Muscle of back (tissue), 11 donors: ENCODE results near the gene CNMD. TPM values are rescaled to one million over a fixed set of nuclear protein-coding genes. Genes with fewer than 3 reads are reported as not detected.
"Not testable (repeated sequence)": the region's sequence is repeated elsewhere in the genome, so short reads cannot be mapped to it uniquely, and the experiment has no call there.

Experiments used
- DNase-seq, 3 donors: peaks; one replicate each; pipeline versions ENCODE4 v3.0.0 to v3.0.0-alpha.2; 2013
- polyA plus RNA-seq, 10 donors: library from polyadenylated mRNA; unstranded; fragments of 120-200 nt; gene quantifications; one replicate each; pipeline ENCODE4 v1.2.1, GENCODE V29; 2013; ENCODE audit not compliant: insufficient read length in 10 of 10

Gene CNMD
- polyA plus RNA-seq, 10 donors: 0.44 to 1.4 (median 0.95) TPM

DNA sequence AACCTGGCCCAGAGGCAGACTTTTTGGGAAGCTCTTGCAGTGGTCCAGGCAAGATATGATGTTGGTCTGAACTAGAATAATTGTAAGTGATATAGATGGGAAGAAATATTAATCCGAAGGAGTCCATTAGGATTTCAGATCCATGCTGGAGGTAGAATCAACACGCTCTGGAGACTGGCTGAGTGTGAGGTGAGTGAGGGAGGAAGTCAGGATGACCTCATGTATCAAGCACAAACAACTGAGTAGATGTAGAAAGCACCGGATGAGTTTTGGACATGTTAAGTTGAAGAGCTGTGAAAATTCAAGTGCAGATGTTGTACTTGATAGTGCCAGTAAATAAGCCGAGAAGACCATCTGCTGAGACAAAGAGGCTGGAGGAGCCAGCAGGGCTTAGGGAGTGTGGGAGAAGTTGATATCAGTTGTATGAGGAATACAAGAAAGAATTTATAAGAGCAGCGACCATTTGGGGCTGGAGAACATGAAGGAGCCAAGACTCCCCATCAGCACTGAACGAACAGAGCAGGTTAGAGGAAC, 5.3 kb upstream of the CNMD start:
- peak in 2 of 3 donors; percentile 15 to 36 for DNase-seq

DNA sequence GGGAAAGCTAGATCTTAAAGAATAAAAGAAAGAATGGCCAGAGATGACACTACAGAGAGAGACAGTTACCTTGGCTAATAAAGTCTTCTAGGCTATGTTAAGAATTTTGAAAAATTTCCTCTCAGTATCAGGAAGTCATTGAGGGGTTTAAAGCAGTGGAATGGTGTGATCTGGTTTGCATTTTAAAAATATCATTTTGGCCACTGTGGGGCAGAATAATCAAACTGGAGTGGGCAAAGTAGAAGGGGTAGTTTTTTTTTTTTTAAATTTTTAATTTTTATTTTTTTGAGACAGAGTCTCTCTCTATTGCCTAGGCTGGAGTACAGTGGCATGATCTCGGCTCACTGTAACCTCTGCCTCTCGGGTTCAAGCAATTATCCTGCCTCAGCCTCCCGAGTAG, 4.4 kb upstream of the CNMD start:
- DNase-seq: no peak

DNA sequence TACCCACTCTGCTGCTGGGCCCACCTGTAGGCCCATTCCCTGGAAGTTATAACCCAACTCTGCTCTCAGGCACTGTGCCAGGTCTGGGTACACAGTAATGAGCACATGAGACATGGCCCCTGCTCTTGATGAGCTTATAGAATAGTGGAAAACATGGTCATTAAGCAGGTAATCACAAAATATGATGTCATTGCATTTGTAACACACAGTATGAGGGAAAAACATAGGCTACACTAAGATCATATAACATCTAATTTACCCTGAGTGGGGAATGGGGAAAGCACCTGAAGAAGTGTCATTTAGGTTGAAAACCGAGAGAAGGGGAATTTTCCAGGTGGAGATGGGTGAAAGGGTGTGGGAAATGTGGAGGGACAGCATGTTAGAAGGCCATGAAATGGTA, 3.9 kb upstream of the CNMD start:
- no peak for DNase-seq

DNA sequence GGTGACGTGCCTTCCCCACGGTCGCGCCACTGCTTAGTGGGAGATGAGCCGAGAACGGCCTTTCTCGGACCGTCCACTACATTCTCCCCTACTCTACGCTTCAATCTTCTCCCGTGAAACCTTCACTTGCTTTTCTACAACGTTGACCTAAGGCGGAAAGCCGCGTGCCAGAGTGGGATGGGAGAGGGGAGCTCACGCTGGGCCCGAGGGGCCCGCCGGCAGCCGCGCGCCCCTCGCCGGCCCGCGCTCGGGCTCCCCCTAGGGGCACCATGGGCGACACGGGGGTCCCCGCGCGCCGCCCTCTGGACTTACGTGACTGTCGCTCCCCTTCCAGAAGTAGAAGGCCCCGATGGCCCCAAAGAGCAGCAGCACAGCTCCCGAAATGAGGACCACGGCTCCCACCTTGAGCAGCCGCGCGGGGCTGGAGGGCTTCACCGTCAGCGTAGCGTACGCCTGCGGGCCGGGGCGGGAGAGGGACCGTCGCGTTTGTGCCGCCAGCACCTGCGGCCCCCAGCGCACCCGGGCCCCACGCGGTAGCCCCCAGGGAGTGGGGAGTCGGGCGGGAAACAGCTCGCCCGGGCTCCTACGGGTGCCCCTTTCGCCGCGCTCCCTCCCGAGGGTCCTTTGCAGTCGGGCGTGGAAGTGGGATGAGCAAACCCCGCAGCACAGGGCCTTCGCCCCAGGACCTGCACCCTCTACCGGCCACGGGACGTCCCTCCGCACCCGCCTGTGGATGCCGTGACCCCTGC, 727 bp downstream of the CNMD start:
- DNase-seq: peak; percentile 16 to 57 (median 20)

DNA sequence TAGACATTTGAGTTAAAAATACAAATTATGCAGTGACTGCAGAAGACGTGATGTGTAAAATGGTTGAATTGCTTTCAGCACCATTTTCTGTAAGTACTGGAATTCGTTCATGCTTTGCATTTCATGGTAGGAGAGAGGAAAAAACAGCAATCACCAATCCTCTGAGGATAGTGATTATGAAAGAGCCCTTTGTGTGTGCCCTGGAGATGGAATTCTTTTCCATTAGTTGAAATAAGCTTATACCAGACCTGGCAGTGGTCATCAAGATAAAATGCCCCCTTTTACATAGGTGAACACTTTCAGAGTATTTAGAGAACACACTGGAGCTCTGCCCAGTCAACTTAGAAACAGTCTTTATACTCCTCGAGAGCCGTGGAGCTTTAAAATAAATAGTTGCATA, 1.7 kb downstream of the CNMD start:
- peak in 1 of 3 donors; percentile 7 for DNase-seq

DNA sequence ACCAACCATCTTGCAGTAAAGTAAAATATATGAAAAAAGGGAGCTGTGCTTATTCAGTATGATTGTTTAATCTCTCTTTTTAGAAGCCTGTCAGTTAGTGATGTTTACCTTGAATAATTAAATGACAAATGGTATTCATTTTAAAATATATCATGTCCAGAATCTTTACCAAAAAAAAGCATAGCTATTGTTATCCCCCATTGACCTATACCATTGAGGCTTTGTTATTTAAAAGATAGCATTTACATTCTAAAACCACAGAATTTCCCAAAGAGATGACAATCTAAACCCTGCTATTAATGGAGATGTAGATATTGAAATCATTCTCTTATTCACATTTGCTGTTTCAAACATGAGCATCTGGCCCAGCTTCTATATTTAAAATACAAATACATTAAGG, 2.2 kb downstream of the CNMD start:
- no peak for DNase-seq

DNA sequence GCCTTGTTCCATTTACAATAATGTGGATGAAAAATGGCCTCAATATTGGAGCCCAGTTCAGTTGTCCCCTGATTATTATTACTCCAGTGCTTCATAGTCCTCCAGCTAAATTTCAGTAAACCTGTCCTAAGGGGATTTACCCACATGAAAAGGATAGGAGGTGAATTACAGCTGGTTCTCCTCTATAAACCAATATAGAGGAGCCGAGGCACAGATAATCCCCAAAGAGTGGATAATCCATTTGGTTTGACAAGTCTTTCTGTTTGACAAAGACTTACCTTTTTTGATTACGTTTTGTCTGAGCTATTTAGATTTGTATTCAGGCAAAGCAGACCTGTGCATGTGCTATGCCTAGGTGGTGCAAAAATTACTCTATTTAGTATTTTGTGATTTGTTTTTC, 2.7 kb downstream of the CNMD start:
- DNase-seq: no peak

DNA sequence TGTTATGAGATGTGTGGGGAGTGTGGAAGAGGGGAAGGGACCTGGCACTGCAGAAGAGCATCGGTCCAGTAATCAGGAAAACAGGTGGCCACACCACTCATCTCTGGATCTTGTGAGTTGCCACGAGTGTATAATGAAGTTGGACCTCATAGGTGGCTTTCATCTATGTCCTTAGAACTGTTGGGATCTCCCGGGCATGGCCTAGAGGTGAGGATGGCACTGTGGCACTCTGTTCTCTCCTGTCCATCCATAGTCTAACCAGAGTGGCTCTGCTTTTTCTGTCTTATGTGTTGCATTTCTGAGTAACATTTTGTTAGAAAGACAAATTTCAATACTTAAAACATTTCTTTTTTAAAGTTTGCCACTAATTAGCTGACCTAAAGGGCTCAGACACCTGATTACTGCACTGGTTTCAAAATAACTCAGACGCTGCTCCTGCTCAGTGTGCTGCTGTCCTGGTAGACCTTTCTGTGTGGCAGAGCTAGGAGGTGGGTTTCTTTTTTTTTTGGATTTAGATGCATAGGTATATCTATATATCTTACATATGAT, 5.5 kb downstream of the CNMD start:
- DNase-seq: no peak

DNA sequence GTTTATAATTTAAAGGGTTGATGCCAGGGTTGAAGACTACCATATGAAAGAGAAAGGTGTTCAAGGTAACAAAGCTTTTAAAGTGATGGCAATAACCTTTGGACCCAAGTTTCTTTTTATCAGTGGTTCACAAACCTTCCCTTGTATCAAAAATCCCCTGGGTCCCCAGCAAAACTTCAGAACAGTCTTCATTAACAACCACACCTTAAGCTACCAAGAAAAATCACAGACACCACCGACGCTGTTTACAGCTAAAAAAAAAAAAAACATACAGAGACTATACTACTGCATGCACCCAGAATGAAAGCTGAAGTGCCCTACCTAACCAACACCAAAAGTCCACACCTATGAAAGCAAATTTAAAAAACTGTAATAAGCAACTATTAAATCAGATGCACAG, 13.4 kb downstream of the CNMD start:
- no peak for DNase-seq

DNA sequence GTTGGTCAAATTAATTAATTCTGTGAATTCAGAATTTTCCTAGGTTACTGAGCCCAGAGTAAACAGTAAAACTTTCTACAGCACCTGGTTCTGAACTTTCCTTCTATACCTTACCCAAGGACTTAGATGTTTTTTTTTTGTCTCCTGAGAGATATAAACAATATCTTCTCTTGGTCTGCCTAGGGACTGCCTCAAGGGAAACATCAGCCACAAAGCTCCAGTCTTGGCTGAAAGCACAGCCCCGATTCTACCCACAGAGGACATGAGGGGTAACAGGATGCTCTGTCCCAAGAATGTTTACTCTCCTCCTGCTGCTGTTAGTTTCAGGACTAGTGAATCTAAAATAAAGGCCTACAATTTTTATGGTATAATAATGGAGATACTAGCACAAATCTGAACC, 14.3 kb downstream of the CNMD start:
- DNase-seq: no peak

DNA sequence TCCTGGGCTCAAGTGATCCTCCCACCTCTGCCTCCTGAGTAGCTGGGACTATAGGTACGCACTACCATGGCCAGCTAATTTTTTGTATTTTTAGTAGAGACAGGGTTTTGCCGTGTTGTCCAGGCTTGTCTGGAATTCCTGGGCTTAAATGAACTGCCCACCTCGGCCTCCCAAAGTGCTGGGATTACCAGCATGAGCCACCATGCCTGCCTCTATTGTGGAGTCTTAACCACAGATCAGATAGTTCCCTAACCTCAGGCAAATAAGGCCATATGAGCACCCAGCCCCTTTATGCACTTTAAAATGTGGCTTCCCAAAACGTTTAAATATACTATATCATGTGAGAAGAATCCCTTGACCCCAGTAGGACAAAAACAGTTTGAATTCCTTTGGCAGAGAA, 16.4 kb downstream of the CNMD start:
- DNase-seq: no peak

DNA sequence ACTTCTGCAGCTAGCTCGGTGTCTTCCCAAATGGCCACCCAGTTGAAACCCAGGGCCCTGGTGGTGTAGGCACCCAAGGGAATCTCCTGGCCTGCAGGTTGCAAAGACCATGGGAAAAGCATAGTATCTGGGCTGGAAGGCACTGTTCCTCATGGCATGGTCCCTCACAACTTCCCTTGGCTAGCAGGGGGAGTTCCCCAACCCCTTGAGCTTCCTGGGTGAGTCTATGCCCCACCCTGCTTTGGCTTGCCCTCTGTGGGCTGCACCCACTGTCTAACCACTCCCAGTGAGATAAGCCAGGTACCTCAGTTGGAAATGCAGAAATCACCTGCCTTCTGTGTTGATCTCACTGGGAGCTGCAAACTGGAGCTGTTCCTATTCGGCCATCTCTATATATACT, 18.3 kb downstream of the CNMD start:
- DNase-seq: not testable (repeated sequence)

DNA sequence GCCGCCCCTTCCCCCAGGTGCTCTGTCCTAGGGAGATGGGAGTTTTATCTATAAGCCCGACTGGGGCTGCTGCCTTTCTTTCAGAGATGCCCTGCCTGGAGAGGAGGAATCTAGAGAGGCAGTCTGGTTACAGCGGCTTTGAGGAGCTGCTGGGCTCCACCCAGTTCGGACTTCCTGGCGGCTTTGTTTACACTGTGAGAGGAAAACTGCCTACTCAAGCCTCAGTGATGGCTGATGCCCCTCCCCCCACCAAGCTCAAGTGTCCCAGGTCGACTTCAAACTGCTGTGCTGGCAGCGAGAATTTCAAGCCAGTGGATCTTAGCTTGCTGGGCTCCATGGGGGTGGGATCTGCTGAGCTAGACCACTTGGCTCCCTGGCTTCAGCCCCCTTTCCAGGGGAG, 18.7 kb downstream of the CNMD start:
- DNase-seq: not testable (repeated sequence)

DNA sequence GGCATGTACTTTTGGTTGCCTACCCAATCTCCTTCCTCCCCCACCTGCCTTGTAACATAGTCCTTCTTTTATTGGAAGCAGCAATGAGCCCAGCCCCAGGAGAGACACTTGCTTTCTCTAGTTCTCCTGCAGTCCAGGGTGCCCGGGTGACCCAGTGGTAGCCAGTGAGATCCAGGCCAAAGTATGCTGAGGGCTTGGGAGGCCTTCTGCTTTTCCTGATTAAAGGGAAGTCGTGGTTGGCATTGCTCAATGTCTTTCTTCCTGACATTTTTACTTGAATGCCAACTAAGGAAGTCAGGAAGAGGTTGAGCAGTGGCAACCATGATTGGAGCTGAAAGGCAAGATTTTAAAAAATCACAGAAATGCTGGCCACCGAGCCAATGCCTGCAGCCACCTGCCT, 25.7 kb downstream of the CNMD start:
- DNase-seq: peak in 2 of 3 donors; percentile 10 to 32

DNA sequence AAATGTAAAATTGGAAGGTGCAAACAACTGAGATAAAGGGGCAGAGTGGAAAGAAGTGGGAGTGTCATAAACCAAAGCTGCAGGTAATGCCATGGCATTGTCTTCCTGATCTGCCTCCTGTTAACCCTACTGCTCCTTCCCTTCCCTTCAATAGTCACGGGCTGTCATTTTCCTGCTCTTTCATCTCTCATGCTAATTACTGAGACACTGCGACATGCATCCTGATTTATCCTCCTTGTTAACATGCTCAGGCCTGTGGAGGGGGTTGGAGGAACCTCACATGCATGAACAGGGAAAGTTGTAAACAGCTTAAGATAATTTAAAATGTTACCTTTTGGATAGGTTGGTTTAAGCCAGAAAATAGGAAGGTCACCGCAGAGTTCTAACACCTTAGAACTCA, 27.2 kb downstream of the CNMD start:
- no peak for DNase-seq

DNA sequence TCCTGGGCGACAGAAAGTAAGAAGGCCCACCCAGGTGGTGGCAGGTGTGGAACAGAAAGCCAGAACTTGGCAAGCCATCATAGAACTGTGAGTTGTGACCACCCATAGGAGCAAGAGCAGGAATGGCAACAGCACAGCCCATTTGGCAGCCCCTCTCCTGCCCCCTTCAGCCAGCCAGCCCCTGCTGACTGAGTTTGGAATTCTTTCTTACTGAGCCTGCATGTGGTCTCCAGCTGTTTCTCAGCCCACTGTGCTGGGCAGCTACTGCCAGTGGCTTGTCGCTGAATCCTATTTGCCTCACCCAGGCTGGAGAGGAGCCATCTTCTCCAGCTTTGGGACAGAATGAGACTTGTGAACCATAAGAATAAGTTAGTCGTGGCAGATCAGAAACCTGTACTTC, 28.3 kb downstream of the CNMD start:
- DNase-seq: peak; percentile 11 to 35 (median 13)

DNA sequence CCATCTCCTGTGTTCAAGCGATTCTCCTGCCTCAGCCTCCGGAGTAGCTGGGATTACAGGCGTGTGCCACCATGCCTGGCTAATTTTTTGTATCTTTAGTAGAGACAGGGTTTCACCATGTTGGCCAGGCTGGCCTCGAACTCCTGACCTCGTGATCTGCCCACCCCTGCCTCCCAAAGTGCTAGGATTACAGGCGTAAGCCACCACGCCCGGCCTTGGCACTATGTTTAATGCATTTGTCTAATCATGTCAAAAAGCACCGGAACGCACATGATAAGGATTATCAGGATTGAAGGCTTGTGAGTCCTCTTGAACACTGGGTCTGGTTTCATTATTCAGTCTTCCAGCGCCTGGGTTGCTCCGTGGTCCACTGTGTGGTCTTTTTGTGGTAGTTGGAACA, 31.4 kb downstream of the CNMD start:
- DNase-seq: not testable (repeated sequence)

DNA sequence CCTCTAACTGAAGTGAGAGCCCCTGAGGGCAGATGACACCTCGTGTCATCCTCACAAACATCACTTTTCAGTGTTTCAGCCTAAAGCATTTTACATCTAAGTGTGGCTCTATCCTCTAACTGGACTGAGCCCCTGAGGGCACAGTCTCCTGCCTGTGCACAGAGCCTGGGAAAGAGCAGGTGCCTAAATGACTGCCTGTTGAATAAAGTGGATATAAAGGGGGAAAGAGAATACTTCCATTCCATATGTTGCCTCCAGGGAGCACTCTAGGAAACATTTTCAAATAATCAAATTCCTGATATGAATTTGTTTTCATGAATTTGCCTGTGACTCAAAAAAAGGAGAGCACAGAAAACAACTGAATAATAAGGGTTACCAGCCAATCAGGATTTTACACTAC, 32.2 kb downstream of the CNMD start:
- no peak for DNase-seq

DNA sequence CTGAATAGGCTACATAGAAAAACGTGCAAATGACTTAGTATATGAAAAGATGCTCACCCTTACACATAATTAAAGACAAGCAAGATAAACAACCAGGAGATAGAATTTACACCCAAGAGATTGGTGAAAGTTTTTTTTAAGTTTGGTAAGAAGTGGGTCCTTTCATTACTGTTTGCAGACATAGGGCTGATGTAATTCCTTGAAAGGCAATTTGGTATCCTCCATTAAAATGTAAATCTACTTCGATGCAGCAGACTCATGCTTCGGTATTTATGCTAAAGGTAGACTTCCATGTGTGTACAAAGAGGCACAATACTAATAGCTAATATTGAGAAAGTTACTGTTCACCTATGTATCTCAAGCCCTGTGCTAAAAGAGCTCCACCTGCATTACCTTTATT, 33.5 kb downstream of the CNMD start:
- no peak for DNase-seq

DNA sequence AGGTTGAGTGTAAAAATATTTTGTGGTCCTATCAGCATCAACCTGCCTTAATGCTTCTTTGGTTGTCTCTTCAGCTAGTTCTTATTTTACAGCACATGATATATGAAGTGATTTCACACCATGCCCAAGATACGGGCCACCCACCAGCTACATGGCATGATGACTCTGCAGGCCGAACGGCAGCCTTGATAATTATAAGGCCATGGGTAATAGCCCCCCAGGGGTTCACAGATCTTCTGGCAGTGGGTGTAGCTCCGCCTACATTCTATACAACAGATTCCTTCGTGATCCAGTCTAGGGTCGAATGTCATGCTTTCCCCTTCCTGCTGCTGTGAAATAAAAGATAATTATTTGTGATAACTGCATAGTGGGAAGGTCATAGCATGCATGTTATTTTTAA, 36.1 kb downstream of the CNMD start:
- DNase-seq: no peak

DNA sequence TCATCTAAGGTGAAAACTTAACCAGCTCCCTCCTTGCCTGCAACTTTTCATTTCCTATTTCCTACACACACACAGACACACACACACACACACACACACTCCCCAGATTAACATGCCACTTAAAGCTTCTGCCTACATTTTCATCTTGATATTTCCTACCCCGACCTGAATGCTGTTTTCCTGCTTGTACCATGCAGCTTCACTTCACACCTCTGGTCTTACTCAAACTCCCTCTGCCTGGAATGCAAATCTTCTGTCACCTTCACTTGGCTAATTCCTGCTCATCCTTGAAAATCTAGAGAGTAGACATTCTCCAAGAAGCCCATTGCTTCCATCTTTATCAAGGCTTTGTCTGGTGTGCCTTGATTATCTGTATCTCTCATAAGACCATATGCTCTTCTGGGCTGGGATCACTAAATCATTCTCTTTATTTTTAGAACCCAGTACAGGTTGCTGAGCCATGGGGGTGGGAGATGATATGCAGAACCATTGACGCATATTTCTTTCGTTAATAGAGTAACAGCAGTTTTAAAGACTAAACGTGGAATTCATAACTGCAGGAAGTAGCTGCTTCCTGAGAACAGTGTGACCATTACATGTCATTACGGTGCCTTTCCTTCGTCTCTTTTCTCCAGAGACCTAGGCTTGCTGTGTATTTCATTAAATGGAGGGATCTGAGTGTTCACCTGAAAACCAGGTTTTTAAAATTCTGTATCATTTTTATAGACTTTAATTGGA, 37.7 kb downstream of the CNMD start:
- DNase-seq: no peak

DNA sequence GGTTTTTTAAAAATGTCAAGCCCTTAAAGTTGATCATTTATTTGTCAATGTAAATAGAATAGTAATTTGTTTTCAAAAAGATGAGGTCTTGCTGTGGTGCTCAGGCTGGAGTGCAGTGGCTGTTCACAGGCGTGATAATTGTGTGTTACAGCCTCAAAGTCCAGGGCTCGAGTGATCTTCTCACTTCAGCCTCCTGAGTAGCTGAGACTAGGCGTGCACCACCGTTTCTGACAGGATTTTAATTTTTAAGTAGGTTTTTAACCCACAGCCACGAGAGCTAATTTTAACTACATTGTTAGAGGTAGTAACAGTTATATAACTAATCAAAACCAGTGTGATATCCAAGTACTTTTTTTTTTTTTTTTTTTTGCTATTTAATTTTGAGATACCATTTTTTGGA, 43.1 kb downstream of the CNMD start:
- DNase-seq: no peak

DNA sequence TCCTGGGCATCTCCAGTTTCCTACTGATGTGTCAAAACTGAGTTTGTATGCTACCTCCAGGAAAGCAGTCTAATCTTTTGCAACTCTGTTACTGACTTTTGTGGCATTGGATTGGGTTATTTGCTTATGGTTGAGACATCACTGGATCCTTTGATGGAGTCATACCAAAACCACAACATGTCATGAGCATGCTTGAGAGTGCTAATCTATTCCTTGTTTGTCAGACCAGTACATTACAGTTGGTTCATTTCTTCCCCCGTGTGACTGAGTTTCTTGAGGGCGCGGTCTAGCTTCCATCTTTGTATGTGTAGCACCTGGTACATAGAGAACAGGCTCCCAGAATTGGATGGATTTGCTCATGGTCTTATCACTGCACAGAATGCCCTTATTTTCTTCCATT, 43.8 kb downstream of the CNMD start:
- no peak for DNase-seq
